ENCODE measurements around the gene RGS17. TPM values are rescaled to one million over a fixed set of nuclear protein-coding genes. Genes with fewer than 3 reads are reported as not detected.

Gene RGS17
- total RNA-seq, 1 experiment from 2014 or later: 3.8 TPM

DNA sequence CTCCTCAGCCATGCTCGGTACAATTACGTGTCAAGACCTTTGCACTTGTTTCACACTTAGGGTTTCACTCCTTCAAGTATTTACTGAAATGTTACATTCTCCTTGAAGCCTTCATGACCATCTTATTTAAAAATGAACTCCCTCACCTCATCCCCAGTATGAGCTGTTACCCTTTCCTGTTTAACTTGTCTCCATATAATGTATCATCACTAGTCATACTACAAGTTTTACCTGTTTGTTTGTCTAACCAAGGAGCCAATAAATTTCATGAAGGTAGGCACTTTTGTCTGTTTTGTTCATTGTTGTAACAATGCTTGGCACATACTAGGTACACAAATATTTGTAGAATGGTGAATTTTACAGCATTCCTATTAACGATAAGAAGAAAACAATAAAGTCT, 82.5 kb downstream of the RGS17 start:
- no peak for DNase-seq
- Histone ChIP-seq H3K4me3 (ENCODE audit: insufficient read depth, low read depth, low read length) (no peak overlapping the region), H3K36me3 (replicated peaks; ENCODE audit: control insufficient read depth, insufficient read depth, low read length) (no peaks in the 10 kb centered on the region), H3K27me3 (ENCODE audit: control insufficient read depth, insufficient read depth, low read length) (no peaks in the 10 kb centered on the region)

DNA sequence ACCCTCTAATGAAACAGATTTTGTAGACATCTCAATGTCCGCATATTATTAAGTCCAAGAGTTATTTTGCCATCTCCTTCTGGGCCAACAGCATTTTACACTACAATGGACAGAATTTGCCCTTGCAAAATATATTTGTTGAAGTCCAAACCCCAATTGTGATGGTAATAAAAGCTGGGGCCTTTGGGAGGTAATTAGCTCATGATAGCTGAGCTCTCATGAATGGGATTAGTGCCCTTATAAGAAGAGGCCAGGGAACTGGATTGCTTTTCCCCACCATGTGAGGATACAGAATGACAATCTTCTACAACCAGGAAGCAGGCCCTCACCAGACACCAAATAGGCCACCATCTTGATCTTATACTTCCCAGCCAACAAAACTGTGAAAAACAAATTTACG, 83.7 kb downstream of the RGS17 start:
- DNase-seq: no peak
- Histone ChIP-seq H3K4me3 (ENCODE audit: insufficient read depth, low read depth, low read length) (no peak overlapping the region), H3K36me3 (replicated peaks; ENCODE audit: control insufficient read depth, insufficient read depth, low read length) (no peaks in the 10 kb centered on the region), H3K27me3 (ENCODE audit: control insufficient read depth, insufficient read depth, low read length) (no peaks in the 10 kb centered on the region)

DNA sequence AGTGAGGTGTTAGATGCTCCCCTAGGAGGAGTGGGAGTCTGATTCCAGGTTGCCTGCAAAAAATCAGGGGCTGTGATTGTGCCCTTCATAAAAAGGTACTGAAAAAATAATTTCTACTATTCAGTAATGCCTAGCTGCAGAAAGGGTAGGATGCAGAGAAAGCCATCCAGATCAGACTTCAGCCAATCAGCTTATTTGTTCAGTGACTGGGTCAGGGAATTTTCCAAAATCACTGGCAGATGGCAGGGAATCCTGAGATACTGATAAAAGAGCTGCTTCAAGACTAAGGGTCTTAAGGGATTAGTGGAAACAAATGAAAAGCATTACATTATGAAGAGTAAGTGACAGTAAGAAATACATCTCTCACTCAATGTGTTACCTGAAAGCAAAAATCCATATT, 85.8 kb downstream of the RGS17 start:
- no peak for DNase-seq
- Histone ChIP-seq H3K36me3 (replicated peaks; ENCODE audit: control insufficient read depth, insufficient read depth, low read length) (no peaks in the 10 kb centered on the region), H3K4me3 (ENCODE audit: insufficient read depth, low read depth, low read length) (no peak overlapping the region), H3K27me3 (ENCODE audit: control insufficient read depth, insufficient read depth, low read length) (no peaks in the 10 kb centered on the region)

DNA sequence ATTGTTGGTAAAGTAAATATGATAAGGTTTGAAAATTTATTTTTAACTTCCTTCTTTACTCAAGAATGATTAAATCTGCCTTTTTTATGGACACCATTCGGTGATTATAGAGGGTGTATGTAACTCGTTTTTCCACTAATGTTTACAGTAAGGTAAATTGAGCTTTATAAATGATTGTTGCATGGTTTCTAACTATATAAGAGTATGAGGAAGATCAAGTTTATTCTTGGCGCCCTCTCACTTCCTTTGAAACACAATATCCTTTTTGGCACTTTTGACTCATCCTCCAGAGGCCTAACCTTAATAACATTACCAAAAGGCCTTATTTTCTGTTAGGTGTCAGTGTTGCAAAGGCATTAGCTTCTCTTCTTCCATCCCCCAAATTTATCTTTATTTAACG, 86.8 kb downstream of the RGS17 start:
- no peak for DNase-seq

DNA sequence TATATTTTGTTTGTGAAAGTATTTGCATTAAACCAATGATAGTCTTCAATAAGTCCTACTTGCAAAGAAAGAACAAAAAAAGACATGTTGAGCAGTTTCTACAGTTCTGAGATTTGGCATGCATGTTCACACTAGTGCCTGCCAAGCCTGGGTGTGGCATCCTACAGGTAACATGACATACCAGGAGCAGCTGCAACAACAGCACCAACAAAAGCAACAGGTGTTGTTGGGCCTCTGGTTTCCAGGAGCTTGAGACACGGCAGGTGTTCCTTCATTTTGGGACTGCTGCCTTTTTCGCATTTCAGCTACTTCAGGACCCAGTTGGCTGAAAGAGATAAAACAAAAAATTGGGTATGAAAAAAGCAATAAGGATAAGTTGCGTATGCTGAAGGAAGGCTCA, 87.4 kb downstream of the RGS17 start:
- Histone ChIP-seq H3K4me3 (ENCODE audit: insufficient read depth, low read depth, low read length) (no peak overlapping the region), H3K27me3 (ENCODE audit: control insufficient read depth, insufficient read depth, low read length) (no peaks in the 10 kb centered on the region), H3K36me3 (replicated peaks; ENCODE audit: control insufficient read depth, insufficient read depth, low read length) (no peaks in the 10 kb centered on the region)
- no peak for DNase-seq

More for the DNA sequence above, 86.8 kb downstream of the RGS17 start:
- no peak overlapping the region for H3K4me3 ChIP-seq (ENCODE audit: insufficient read depth, low read depth, low read length)
- H3K36me3 ChIP-seq (replicated peaks; ENCODE audit: control insufficient read depth, insufficient read depth, low read length): no peaks in the 10 kb centered on the region
- H3K27me3 ChIP-seq (ENCODE audit: control insufficient read depth, insufficient read depth, low read length): no peaks in the 10 kb centered on the region

DNA sequence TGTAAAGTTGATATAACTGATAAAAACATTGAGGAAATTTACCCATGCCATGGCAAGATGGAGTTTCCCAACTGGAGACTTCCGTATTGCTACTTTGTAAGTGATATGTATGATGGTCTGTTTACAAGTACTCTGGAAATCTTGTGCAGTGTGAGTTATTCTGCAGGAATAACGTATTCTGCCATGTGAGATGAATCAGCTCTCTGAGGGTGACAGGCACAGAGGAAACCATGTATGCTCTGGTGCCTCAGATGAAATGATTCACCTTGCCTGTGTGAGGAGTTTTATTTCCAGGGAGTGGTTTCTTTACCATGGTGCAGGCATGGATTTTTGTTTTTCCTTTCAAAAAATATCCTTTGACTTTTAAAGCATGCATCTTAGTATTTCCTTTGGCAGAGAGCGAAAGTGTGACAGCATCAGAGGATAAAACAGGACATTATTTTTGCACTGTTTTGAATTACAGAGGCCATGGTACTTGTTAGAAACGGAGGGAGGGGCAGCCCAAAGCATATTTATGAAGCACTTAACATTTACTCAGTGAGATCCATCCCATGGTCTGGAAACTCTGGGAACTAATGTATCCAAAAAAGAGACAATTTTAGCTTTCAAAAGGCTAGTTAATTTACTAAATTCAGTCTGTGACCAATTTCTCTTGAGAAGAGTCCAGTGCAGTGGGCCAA, 92.6 kb downstream of the RGS17 start:
- Histone ChIP-seq H3K4me3 (ENCODE audit: insufficient read depth, low read depth, low read length) (no peak overlapping the region), H3K27me3 (ENCODE audit: control insufficient read depth, insufficient read depth, low read length) (no peaks in the 10 kb centered on the region), H3K36me3 (replicated peaks; ENCODE audit: control insufficient read depth, insufficient read depth, low read length) (no peaks in the 10 kb centered on the region)
- DNase-seq: no peak

DNA sequence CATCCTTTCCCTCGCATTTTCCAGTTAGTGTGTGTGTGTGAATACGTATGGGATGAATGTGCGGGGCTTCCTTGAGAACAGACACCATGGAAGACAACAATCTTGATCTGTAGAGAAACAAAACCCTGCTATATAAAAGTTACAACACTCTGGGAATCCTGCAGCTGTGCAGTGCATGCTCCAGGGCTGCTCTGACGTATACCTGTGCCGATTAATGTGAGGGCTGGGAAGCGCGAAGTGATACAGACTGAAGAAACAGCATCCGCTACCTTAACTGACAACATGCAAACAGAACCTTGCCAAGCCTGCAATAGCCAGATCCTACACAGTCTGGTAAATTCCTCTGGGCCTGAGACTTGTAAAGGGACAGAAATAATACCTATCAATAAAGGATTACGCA, 96.9 kb downstream of the RGS17 start:
- H3K36me3 ChIP-seq (replicated peaks; ENCODE audit: control insufficient read depth, insufficient read depth, low read length): no peaks in the 10 kb centered on the region
- no peak for DNase-seq

DNA sequence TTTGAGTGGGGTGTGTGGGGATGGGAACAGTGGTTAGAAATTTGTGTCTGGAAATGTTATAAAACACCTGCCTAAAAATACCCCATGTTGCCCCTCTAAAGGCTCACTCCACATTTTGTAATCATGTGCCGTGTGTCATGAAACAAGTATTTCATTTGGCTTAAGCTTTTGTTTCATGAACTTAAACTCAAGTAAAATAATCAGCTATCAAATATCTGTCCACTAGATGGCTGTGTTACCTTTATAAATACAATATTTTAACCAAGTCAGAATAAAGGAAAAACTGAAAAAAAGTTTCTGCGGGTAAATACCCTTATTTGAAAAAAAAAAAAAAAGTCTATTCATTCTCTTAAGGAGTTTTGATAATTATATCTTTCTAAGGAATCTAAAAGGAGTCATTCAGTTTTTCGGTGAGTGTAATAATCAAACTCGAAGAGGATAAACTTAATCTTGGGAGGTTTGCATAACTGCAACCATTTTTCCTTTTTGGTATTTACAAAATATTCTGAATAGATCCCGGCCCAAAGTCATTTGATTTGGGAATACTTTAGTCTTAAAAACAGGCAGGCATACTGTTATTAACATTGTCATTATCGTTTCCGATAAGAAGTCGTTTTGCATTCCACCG, 98.7 kb downstream of the RGS17 start:
- H3K36me3 ChIP-seq (replicated peaks; ENCODE audit: control insufficient read depth, insufficient read depth, low read length): no peaks in the 10 kb centered on the region
- no peaks in the 10 kb centered on the region for H3K27me3 ChIP-seq (ENCODE audit: control insufficient read depth, insufficient read depth, low read length)
- H3K4me3 ChIP-seq (ENCODE audit: insufficient read depth, low read depth, low read length): no peak overlapping the region
- DNase-seq: no peak

More for the DNA sequence above, 96.9 kb downstream of the RGS17 start:
- Histone ChIP-seq H3K27me3 (ENCODE audit: control insufficient read depth, insufficient read depth, low read length) (no peaks in the 10 kb centered on the region), H3K4me3 (ENCODE audit: insufficient read depth, low read depth, low read length) (no peak overlapping the region)

DNA sequence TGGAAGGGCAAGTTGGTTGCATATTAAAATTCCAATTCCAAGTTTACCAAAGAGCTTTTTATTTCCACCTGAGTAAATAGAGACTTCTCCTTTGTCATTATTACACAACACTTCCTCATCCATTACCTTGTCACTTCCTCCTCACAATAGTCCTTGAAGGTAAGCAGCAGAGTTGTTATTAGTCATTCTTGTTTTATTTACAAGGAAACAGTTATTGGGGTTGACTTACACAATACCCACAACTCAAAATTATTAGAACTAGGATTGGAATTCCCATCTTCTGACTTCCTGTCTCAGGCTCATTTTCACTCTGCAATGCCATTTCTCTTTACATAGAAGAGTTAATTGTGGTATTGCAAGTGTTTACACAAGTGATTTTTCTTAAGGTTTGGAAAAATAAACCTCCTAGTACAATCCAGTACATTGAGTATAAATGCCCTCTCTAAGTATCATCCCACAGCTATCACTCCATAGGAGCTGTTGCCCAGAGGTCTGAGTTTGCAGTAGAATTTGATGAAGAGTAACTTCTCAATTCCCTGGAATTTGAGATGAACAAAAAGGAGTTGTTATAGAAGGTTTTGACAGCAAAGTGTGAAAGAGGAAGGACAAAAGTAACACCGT, 99.6 kb downstream of the RGS17 start:
- Histone ChIP-seq H3K4me3 (ENCODE audit: insufficient read depth, low read depth, low read length) (no peak overlapping the region), H3K36me3 (replicated peaks; ENCODE audit: control insufficient read depth, insufficient read depth, low read length) (no peaks in the 10 kb centered on the region), H3K27me3 (ENCODE audit: control insufficient read depth, insufficient read depth, low read length) (no peaks in the 10 kb centered on the region)
- no peak for DNase-seq

DNA sequence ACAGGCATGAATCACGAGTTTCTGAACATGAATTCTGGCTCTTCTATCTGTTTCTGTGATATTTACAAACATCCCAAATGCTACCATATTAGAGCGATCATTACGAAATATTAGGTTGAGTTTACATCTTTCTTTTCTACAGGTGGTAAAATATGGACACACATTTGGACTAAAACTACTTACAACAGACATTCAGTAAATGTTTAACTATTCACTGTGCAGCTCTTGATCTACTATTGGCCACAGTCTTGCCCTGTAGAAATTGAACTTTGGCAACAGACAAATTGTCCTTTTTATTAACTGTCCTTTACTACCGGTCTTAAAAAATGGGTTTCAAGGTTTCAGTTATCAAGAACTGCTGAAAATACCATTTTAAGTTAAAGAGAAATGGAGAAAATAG, 102.1 kb downstream of the RGS17 start:
- Histone ChIP-seq H3K36me3 (replicated peaks; ENCODE audit: control insufficient read depth, insufficient read depth, low read length) (no peaks in the 10 kb centered on the region; the same call in 1 of the 2 replicates), H3K27me3 (ENCODE audit: control insufficient read depth, insufficient read depth, low read length) (no peaks in the 10 kb centered on the region), H3K4me3 (ENCODE audit: insufficient read depth, low read depth, low read length) (no peak overlapping the region)
- no peak for DNase-seq

DNA sequence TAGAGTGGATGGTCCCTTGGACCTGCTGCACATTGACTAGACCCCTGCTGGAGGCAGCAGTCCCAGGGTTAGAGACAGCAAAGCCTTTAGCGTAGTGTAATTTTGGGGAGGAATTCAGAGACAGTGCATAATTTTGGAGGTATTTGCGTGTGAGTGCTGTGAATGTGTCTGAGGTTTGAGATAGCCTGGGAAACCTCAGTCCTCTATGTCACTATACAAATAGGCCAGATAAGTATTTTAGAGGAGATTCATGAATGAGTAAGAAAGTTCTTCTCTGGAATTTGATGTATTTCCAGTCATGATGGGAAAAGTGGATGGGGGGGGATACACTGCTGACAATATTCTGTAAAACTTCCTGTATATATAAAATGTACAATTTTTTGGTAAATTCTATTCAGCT, 102.8 kb downstream of the RGS17 start:
- H3K36me3 ChIP-seq (replicated peaks; ENCODE audit: control insufficient read depth, insufficient read depth, low read length): no peaks in the 10 kb centered on the region; the same call in 1 of the 2 replicates
- no peaks in the 10 kb centered on the region for H3K27me3 ChIP-seq (ENCODE audit: control insufficient read depth, insufficient read depth, low read length)
- DNase-seq: no peak
- no peak overlapping the region for H3K4me3 ChIP-seq (ENCODE audit: insufficient read depth, low read depth, low read length)

DNA sequence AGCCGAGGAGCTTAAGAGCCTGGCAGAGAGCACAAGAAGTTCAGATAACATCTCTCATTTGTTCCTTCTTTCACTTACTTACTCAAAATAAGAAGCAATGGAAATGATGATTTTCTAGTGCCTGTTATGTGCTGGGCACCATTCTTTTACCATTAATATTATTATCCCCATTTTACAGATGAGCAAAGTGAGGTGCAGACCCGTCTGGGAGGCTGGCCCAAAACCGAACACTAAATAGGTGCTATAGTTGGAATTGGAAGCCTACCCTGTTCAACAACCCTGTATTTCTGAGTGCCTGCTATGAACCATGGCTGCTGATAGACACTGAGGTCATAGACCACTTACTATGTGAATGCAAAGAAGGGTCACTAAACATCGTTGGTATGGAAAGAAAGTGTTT, 103.6 kb downstream of the RGS17 start:
- H3K4me3 ChIP-seq (ENCODE audit: insufficient read depth, low read depth, low read length): no peak overlapping the region
- H3K36me3 ChIP-seq (replicated peaks; ENCODE audit: control insufficient read depth, insufficient read depth, low read length): no peaks in the 10 kb centered on the region; the same call in 1 of the 2 replicates
- H3K27me3 ChIP-seq (ENCODE audit: control insufficient read depth, insufficient read depth, low read length): no peaks in the 10 kb centered on the region
- DNase-seq: no peak

DNA sequence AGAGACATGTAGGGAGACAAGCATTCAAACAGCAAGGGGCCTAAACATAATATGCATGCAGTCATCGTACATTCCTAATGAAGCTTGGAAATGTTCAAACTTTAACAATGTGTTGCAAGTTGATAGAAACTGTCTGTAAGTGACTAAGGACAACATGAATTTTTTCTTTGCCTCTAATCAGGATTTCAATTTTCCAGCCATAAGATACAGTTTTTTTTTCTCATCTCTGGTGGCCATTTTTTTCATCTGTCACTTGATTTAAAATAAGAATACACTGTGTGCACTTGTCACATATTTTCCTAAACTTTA, 106.4 kb downstream of the RGS17 start:
- no peaks in the 10 kb centered on the region; the same call in 1 of the 2 replicates for H3K36me3 ChIP-seq (replicated peaks; ENCODE audit: control insufficient read depth, insufficient read depth, low read length)
- DNase-seq: no peak
- no peak overlapping the region for H3K4me3 ChIP-seq (ENCODE audit: insufficient read depth, low read depth, low read length)
- H3K27me3 ChIP-seq (ENCODE audit: control insufficient read depth, insufficient read depth, low read length): no peaks in the 10 kb centered on the region

DNA sequence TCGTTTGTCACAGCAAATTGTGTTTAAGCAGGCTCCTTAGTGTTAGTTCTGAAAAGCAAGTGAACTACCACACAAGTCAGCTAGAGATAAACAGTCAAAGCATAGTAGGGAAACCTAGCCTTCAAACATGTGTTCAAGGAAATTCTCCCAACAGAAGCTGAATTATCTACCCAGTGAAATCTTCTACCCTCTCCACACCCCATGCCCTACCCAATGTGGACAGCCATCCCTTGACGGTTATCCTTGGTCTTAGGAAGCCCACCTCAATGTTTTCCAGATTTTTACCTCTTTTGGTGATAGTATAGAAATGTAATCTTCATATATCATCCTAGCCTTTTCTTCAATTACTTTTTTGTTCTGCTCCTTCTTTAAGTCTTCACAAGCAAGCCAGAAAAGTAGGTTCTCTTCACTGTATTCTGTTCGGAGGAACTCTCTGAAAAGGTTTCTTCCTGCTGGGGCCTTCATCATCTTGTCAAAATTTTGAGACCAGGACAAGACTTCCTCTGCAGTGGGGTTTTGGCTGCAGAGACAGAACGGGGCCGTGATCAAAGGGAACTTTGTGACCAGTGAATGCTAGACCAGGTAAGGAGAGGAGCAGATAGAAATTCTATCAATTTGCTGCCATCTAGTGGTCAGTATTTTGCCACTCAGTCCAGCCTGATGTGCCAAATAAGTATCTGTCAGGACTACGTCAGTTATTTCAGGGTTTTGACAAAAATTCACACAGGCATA, 106.9 kb downstream of the RGS17 start:
- no peaks in the 10 kb centered on the region for H3K27me3 ChIP-seq (ENCODE audit: control insufficient read depth, insufficient read depth, low read length)
- peak; percentile 48 for DNase-seq
- H3K36me3 ChIP-seq (replicated peaks; ENCODE audit: control insufficient read depth, insufficient read depth, low read length): no peaks in the 10 kb centered on the region; the same call in 1 of the 2 replicates
- no peak overlapping the region for H3K4me3 ChIP-seq (ENCODE audit: insufficient read depth, low read depth, low read length)

DNA sequence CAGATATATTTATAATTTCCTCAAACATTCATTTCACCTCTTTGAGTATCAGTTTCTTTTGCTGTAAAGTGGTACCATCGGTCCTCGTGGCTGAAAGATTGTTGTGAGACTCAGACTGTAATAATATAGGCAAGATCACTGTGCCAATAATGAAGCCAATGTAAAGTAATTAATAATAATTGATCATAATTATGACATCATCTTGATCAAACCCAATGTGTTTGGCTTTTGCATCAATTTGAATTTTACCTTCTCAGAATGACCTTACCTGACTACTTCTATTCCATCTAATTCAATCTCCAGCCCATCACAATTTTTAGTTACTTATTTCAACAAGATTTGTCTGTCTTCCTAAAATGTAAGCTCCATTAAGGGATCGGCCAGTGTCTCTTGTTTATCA, 112.7 kb downstream of the RGS17 start:
- no peak overlapping the region for H3K4me3 ChIP-seq (ENCODE audit: insufficient read depth, low read depth, low read length)
- DNase-seq: no peak
- H3K27me3 ChIP-seq (ENCODE audit: control insufficient read depth, insufficient read depth, low read length): no peaks in the 10 kb centered on the region

More for the DNA sequence above, 112.7 kb downstream of the RGS17 start:
- H3K36me3 ChIP-seq (replicated peaks; ENCODE audit: control insufficient read depth, insufficient read depth, low read length): no peaks in the 10 kb centered on the region
